IMR-90 (cell line): ENCODE data around the gene CHM. TPM values are rescaled to one million over a fixed set of nuclear protein-coding genes. Genes with fewer than 3 reads are reported as not detected.
"Not testable (repeated sequence)": the region's sequence is repeated elsewhere in the genome, so short reads cannot be mapped to it uniquely, and the experiment has no call there.

Experiments used
- ATAC-seq: fragments of 200-7000 bp; cut with Tn5 transposase; 2 replicates; pipeline ENCODE4 v1.9.1; 2020; ENCODE audit warnings: low read depth, mild to moderate bottlenecking, moderate library complexity
- BruUV-seq: library from RNA; stranded (reverse); fragments of 400-500 nt; replicated peaks from 2 replicates; lab custom pipeline; 2021; lab: Mats Ljungman, UMichigan
- CTCF ChIA-PET: fragments of 300-600 bp; formaldehyde crosslinking; extraction: SDS; loops from one replicate; lab custom pipeline; 2021; ENCODE audit warnings: antibody characterized with exemption; lab: Yijun Ruan, JAX
- POLR2A ChIA-PET: fragments of 300-600 bp; sonication (Branson Sonifier 250); formaldehyde crosslinking; loops from one replicate; lab custom pipeline; 2022; ENCODE audit warnings: antibody characterized with exemption; ENCODE audit not compliant: unreplicated experiment; lab: Charles Lee
- DNase-seq: peaks from one replicate; pipeline ENCODE4 v3.0.0; 2013
- H2AFZ ChIP-seq: replicated peaks from 2 replicates; pipeline ENCODE3; 2013; ENCODE audit warnings: low read length, mild to moderate bottlenecking; ENCODE audit not compliant: poor library complexity
- H2AK5ac ChIP-seq: 2 replicates; pipeline ENCODE4 v1.6.1; 2013; ENCODE audit warnings: low read depth, low read length, inconsistent platforms
- H2AK9ac ChIP-seq: replicated peaks from 2 replicates; pipeline ENCODE3; 2013; ENCODE audit warnings: mild to moderate bottlenecking, low read depth, low read length, moderate library complexity; ENCODE audit not compliant: poor library complexity
- H2BK120ac ChIP-seq: 2 replicates; pipeline ENCODE4 v1.6.1; 2013; ENCODE audit warnings: low read depth, low read length, inconsistent platforms
- H2BK15ac ChIP-seq: 3 replicates; pipeline ENCODE4 v1.6.1; 2013; ENCODE audit warnings: low read depth, low read length, inconsistent platforms
- H2BK20ac ChIP-seq: 2 replicates; pipeline ENCODE4 v1.6.1; 2013; ENCODE audit warnings: low read depth, mild to moderate bottlenecking, inconsistent platforms, low read length, moderate library complexity
- H2BK5ac ChIP-seq: 2 replicates; pipeline ENCODE4 v1.6.1; 2013; ENCODE audit warnings: mild to moderate bottlenecking, low read depth, low read length, inconsistent platforms; ENCODE audit not compliant: poor library complexity, severe bottlenecking
- H3K14ac ChIP-seq: replicated peaks from 2 replicates; pipeline ENCODE4 v1.6.1; 2013; ENCODE audit warnings: low read depth, low read length, inconsistent platforms
- H3K18ac ChIP-seq: 2 replicates; pipeline ENCODE4 v1.6.1; 2013; ENCODE audit warnings: low read depth, low read length, control low read depth
- H3K23ac ChIP-seq: 2 replicates; pipeline ENCODE4 v1.6.1; 2013; ENCODE audit warnings: low read depth, low read length, inconsistent platforms
- H3K27ac ChIP-seq: 2 replicates; pipeline ENCODE4 v1.5.1; 2013; ENCODE audit warnings: mild to moderate bottlenecking, control low read depth, low read length; ENCODE audit not compliant: insufficient read depth
- H3K27me3 ChIP-seq: 2 replicates; pipeline ENCODE4 v1.6.1; 2013; ENCODE audit warnings: low read length; ENCODE audit not compliant: control insufficient read depth, insufficient read depth
- H3K36me3 ChIP-seq: 2 replicates; pipeline ENCODE4 v1.6.1; 2013; ENCODE audit warnings: low read length, mixed read lengths; ENCODE audit not compliant: control insufficient read depth, insufficient read depth
- H3K4ac ChIP-seq: 2 replicates; pipeline ENCODE4 v1.6.1; 2013; ENCODE audit warnings: low read depth, low read length, inconsistent platforms
- H3K4me1 ChIP-seq: 2 replicates; pipeline ENCODE4 v1.6.1; 2013; ENCODE audit warnings: low read length, mixed read lengths; ENCODE audit not compliant: control insufficient read depth, insufficient read depth
- H3K4me2 ChIP-seq: 2 replicates; pipeline ENCODE4 v1.6.1; 2013; ENCODE audit warnings: low read depth, mild to moderate bottlenecking, control low read depth, low read length, moderate library complexity
- H3K4me3 ChIP-seq: 2 replicates; pipeline ENCODE4 v1.5.1; 2013; ENCODE audit warnings: low read depth, mild to moderate bottlenecking, control low read depth, low read length, moderate library complexity; ENCODE audit not compliant: insufficient read depth
- H3K56ac ChIP-seq: 2 replicates; pipeline ENCODE4 v1.6.1; 2013; ENCODE audit warnings: low read length, inconsistent platforms; ENCODE audit not compliant: insufficient read depth; ENCODE audit errors: extremely low read depth
- H3K79me1 ChIP-seq, 2 experiments: 2 replicates each; pipeline ENCODE4 v1.6.1; 2013; ENCODE audit warnings: low read length in 2 of 2, inconsistent platforms in 1 of 2, low read depth in 1 of 2
- H3K9ac ChIP-seq: 2 replicates; pipeline ENCODE4 v1.6.1; 2013; ENCODE audit warnings: low read depth, low read length, control low read depth
- H3K9me1 ChIP-seq: 2 replicates; pipeline ENCODE4 v1.6.1; 2013; ENCODE audit warnings: low read length, inconsistent platforms; ENCODE audit not compliant: insufficient read depth
- H3K9me3 ChIP-seq: 2 replicates; pipeline ENCODE4 v1.6.1; 2013; ENCODE audit warnings: low read length; ENCODE audit not compliant: control insufficient read depth, insufficient read depth
- H4K20me1 ChIP-seq: 2 replicates; pipeline ENCODE4 v1.6.1; 2013; ENCODE audit warnings: low read length, inconsistent platforms; ENCODE audit not compliant: insufficient read depth
- H4K5ac ChIP-seq: 2 replicates; pipeline ENCODE4 v1.6.1; 2013; ENCODE audit warnings: mild to moderate bottlenecking, low read depth, low read length, control low read depth
- H4K8ac ChIP-seq, 2 experiments: 2 replicates each; pipeline ENCODE4 v1.6.1; 2013; ENCODE audit warnings: low read depth in 2 of 2, low read length in 2 of 2, control low read depth in 1 of 2, inconsistent platforms in 1 of 2
- H4K91ac ChIP-seq: 2 replicates; pipeline ENCODE4 v1.6.1; 2013; ENCODE audit warnings: low read depth, low read length, inconsistent platforms; ENCODE audit not compliant: insufficient read depth
- WGBS, 2 experiments: methylation state at CpG; one replicate each; pipeline versions ENCODE4 v1.1.5 to v1.1.7; 2013; ENCODE audit warnings: missing lambda C conversion rate in 2 of 2; ENCODE audit not compliant: insufficient read length in 1 of 2; ENCODE audit errors: extremely low coverage in 2 of 2; 5-methylcytosine and 5-hydroxymethylcytosine counted together
- dilution Hi-C: fragments of 300-500 bp; cut with HindIII; formaldehyde crosslinking; loops from one replicate; pipeline ENCODE4 v1.14.3; 2018; ENCODE audit warnings: low sequenced_read_pairs; ENCODE audit not compliant: unreplicated experiment
- in situ Hi-C: fragments of 300-500 bp; cut with MboI; formaldehyde crosslinking; loops from 3 replicates; pipeline ENCODE4 v1.14.3; 2019; ENCODE audit warnings: low sequenced_read_pairs, inconsistent platforms, mixed read lengths
- intact Hi-C: fragments of 100-400 bp; cut with micrococcal nuclease; formaldehyde crosslinking; loops from 2 replicates; pipeline ENCODE4 v1.10.0; 2022
- polyA plus RNA-seq, 3 experiments: library from polyadenylated mRNA; depleted of rRNA; stranded (reverse); fragments of >200 nt; gene quantifications; 2 replicates each; pipeline ENCODE4 v1.2.3, GENCODE V29; 2012; ENCODE audit warnings: low replicate concordance in 1 of 3
- total RNA-seq: library from RNA; depleted of rRNA; stranded (reverse); fragments of >200 nt; gene quantifications from 2 replicates; pipeline ENCODE4 v1.2.3, GENCODE V29; 2012

Gene CHM
- total and polyA plus RNA-seq, 2 of the 4 experiments (the other 2 are of a cell fraction): 11.9 to 21.7 TPM

DNA sequence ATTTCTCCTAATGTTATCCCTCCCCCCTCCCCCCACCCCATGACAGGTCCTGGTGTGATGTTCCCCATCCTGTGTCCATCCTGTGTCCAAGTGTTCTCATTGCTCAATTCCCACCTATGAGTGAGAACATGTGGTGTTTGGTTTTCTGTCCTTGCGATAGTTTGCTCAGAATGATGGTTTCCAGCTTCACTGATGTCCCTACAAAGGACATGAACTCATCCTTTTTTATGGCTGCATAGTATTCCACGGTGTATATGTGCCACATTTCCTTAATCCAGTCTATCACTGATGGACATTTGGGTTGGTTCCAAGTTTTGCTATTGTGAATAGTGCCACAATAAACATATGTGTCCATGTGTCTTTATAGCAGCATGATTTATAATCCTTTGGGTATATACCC lies 113.0 kb downstream of the CHM start:
- H3K4me3 ChIP-seq, H2AK5ac ChIP-seq, ATAC-seq, POLR2A ChIA-PET, H3K4ac ChIP-seq, dilution Hi-C loops, H3K27me3 ChIP-seq, H3K9me1 ChIP-seq, H3K4me1 ChIP-seq, H3K14ac ChIP-seq, H3K18ac ChIP-seq, H3K4me2 ChIP-seq, H4K5ac ChIP-seq, H4K91ac ChIP-seq, H3K23ac ChIP-seq, H4K20me1 ChIP-seq, DNase-seq, H3K27ac ChIP-seq, H2AK9ac ChIP-seq, H3K79me1 ChIP-seq, H2BK5ac ChIP-seq, H2AFZ ChIP-seq, H3K9me3 ChIP-seq, H3K56ac ChIP-seq, intact Hi-C loops, CTCF ChIA-PET, H4K8ac ChIP-seq, in situ Hi-C loops, BruUV-seq, H2BK120ac ChIP-seq, H2BK20ac ChIP-seq, H2BK15ac ChIP-seq, H3K9ac ChIP-seq, H3K36me3 ChIP-seq: not testable (repeated sequence)
- WGBS, 2 experiments: no CpG with 5 or more reads among the region's 2 CpGs
